ENCODE results near the gene CNN2.

The CNN2 gene

GRCh38 chr19:1053176-1054101 is 27.0 kb downstream of the CNN2 start:
- H4K20me1 ChIP-seq (ENCODE audit: insufficient read depth, low read length): no peaks in the 10 kb centered on the region
- no peak for ATAC-seq (ENCODE audit: insufficient read depth, low read depth)
- no peak overlapping the region for H3K27ac ChIP-seq (ENCODE audit: low read length)
- H3K4me3 ChIP-seq (ENCODE audit: low read depth in 1 of 2, low read length in 2 of 2): no peak overlapping the region
- H3K4me2 ChIP-seq (ENCODE audit: insufficient read depth, low read length): no peak overlapping the region
- H3K36me3 ChIP-seq (ENCODE audit: insufficient read depth, low read length): peaks cover 39% of the 10 kb centered on the region
- no peak for DNase-seq
- H3K4me1 ChIP-seq (ENCODE audit: insufficient read depth, low read length): no peaks in the 10 kb centered on the region
- H3K9ac ChIP-seq (ENCODE audit: low read depth, low read length): no peak overlapping the region
- TF ChIP-seq CTCF (IDR thresholded peaks at IDR 0.05; ENCODE audit: borderline replicate concordance, extremely low read depth, low read length, poor library complexity, severe bottlenecking) (no peak), EZH2 (IDR thresholded peaks at IDR 0.05; ENCODE audit: borderline replicate concordance, low read depth, low read length, severe bottlenecking) (no peak)
- no peak overlapping the region for H2AFZ ChIP-seq (ENCODE audit: low read depth, low read length)
- H3K79me2 ChIP-seq (ENCODE audit: insufficient read depth, low read length): no peaks in the 10 kb centered on the region
- peaks cover 29% of the 10 kb centered on the region for H3K9me3 ChIP-seq (ENCODE audit: insufficient read depth, low read length, severe bottlenecking)
- H3K27me3 ChIP-seq (ENCODE audit: insufficient read depth, low read length, poor library complexity): no peaks in the 10 kb centered on the region

DNA sequence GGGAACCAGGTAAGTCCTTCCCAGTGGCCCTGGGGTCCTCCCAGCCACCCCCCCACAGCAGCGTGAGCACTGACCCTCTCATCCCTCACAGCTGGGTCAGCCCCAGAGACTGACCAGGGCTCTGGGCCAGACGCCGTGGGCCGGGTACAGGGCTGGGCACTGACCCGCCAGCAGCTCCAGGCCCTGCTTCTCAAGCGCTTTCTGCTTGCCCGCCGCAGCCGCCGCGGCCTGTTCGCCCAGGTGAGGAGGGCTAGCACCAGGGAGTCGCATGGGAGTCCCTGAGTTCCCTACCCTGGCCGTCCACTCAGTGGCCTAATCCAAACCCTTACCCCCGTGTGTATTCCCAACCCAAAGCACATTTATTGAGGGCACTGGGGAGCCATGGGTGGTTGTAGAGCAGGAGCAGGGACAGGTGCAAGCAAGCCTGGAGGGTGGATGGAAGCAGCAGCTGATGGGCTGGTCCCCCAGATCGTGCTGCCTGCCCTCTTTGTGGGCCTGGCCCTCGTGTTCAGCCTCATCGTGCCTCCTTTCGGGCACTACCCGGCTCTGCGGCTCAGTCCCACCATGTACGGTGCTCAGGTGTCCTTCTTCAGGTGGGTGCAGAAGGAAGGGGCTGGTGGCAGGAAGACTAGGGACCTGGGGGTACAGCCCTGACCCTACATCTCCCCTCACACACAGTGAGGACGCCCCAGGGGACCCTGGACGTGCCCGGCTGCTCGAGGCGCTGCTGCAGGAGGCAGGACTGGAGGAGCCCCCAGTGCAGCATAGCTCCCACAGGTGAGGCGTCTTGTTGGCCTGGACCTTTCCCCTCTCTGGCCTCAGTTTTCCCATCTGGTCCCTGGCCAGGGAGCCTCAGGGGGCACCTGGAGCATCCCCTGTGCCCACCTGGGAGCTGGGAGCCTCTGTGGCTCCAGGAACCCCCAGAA is 28.0 kb downstream of the CNN2 start:
- no peak for TF ChIP-seq EZH2 (IDR thresholded peaks at IDR 0.05; ENCODE audit: borderline replicate concordance, low read depth, low read length, severe bottlenecking)
- TF ChIP-seq CTCF (IDR thresholded peaks at IDR 0.05; ENCODE audit: borderline replicate concordance, extremely low read depth, low read length, poor library complexity, severe bottlenecking): no peak
- ATAC-seq (ENCODE audit: insufficient read depth, low read depth): no peak
- Histone ChIP-seq H3K4me2 (ENCODE audit: insufficient read depth, low read length) (no peak overlapping the region), H2AFZ (ENCODE audit: low read depth, low read length) (no peak overlapping the region), H3K9me3 (ENCODE audit: insufficient read depth, low read length, severe bottlenecking) (peaks cover 35% of the 10 kb centered on the region), H3K4me1 (ENCODE audit: insufficient read depth, low read length) (no peaks in the 10 kb centered on the region), H3K4me3 (ENCODE audit: low read depth in 1 of 2, low read length in 2 of 2) (no peak overlapping the region), H3K36me3 (ENCODE audit: insufficient read depth, low read length) (peaks cover 45% of the 10 kb centered on the region), H4K20me1 (ENCODE audit: insufficient read depth, low read length) (no peaks in the 10 kb centered on the region), H3K79me2 (ENCODE audit: insufficient read depth, low read length) (no peaks in the 10 kb centered on the region), H3K27me3 (ENCODE audit: insufficient read depth, low read length, poor library complexity) (no peaks in the 10 kb centered on the region), H3K9ac (ENCODE audit: low read depth, low read length) (no peak overlapping the region), H3K27ac (ENCODE audit: low read length) (no peak overlapping the region)
- DNase-seq: no peak

GRCh38 chr19:1055028-1055425 is 28.6 kb downstream of the CNN2 start:
- no peak overlapping the region for H3K9ac ChIP-seq (ENCODE audit: low read depth, low read length)
- no peak overlapping the region for H3K4me2 ChIP-seq (ENCODE audit: insufficient read depth, low read length)
- no peak for TF ChIP-seq EZH2 (IDR thresholded peaks at IDR 0.05; ENCODE audit: borderline replicate concordance, low read depth, low read length, severe bottlenecking)
- TF ChIP-seq CTCF (IDR thresholded peaks at IDR 0.05; ENCODE audit: borderline replicate concordance, extremely low read depth, low read length, poor library complexity, severe bottlenecking): no peak
- ATAC-seq (ENCODE audit: insufficient read depth, low read depth) (no peak), DNase-seq (no peak)
- H3K79me2 ChIP-seq (ENCODE audit: insufficient read depth, low read length): no peaks in the 10 kb centered on the region
- no peaks in the 10 kb centered on the region for H3K27me3 ChIP-seq (ENCODE audit: insufficient read depth, low read length, poor library complexity)
- peaks cover 35% of the 10 kb centered on the region for H3K9me3 ChIP-seq (ENCODE audit: insufficient read depth, low read length, severe bottlenecking)
- no peaks in the 10 kb centered on the region for H4K20me1 ChIP-seq (ENCODE audit: insufficient read depth, low read length)
- no peak overlapping the region for H3K4me3 ChIP-seq (ENCODE audit: low read depth in 1 of 2, low read length in 2 of 2)
- no peak overlapping the region for H3K27ac ChIP-seq (ENCODE audit: low read length)
- H3K4me1 ChIP-seq (ENCODE audit: insufficient read depth, low read length): no peaks in the 10 kb centered on the region
- H2AFZ ChIP-seq (ENCODE audit: low read depth, low read length): no peak overlapping the region
- H3K36me3 ChIP-seq (ENCODE audit: insufficient read depth, low read length): peaks cover 45% of the 10 kb centered on the region

Data from DND-41 (cell line).